ENCODE measurements around the gene CPED1.

Gene CPED1

DNA sequence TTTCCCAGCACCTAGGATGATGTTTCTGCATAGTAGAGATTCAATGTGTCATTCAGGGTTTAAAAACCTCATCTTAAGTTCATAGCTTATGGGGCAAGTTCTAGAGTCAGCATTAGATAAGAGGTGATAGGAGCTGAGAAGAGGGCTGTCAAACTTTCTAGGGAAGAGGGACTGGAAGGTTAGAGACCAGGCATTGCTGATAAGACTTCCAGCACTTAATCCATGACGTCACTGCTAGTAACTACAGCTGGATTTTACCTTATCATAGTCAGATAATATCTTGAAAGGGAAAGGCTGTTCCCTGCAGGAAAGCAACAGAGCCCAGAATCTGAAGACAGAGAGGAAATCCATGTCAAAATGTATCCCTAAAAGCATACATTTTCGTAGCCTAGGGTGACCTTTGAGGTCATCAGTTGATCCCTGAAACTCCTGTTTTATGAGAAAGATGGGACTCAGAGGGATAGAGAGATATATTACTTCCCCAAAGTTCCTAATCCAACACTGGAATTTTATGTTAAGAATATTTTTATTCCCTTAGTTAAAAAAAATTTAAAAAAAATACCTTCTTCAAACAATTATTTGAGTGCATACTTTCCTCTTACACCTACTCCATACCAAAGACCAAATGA, 3.3 kb upstream of the CPED1 start:
- Histone ChIP-seq H3K9ac (ENCODE audit: low read depth, low read length, poor library complexity) (no peak overlapping the region), H2BK5ac (ENCODE audit: low read length) (no peak overlapping the region), H2AK5ac (ENCODE audit: low read depth, low read length) (no peak overlapping the region), H2BK120ac (ENCODE audit: low read depth, low read length) (no peak overlapping the region), H3K27ac (replicated peaks; ENCODE audit: low read length) (no peak overlapping the region), H2BK15ac (ENCODE audit: low read length) (no peak overlapping the region), H4K8ac (ENCODE audit: low read depth, low read length) (no peak overlapping the region), H2BK12ac (ENCODE audit: low read length) (no peak overlapping the region), H3K4ac (ENCODE audit: low read length) (no peak overlapping the region), H3K4me3 (ENCODE audit: low read length in 2 of 2) (no peak overlapping the region), H3K4me2 (ENCODE audit: insufficient read depth, low read length, poor library complexity, severe bottlenecking) (no peak overlapping the region), H3K79me1 (ENCODE audit: low read depth, low read length) (no peaks in the 10 kb centered on the region), H4K91ac (ENCODE audit: low read depth, low read length, poor library complexity) (no peak overlapping the region), H3K18ac (ENCODE audit: low read length) (no peak overlapping the region), H3K27me3 (ENCODE audit: control insufficient read depth in 3 of 3, insufficient read depth in 3 of 3, low read depth in 1 of 3, low read length in 3 of 3) (peaks cover 0 to 19% (median 3%) of the 10 kb centered on the region in 3 experiments), H2AFZ (ENCODE audit: low read length) (no peak overlapping the region), H3K23ac (ENCODE audit: low read depth, low read length, poor library complexity) (no peak overlapping the region), H3K9me3 (replicated peaks in 1 of 2; ENCODE audit: control insufficient read depth in 2 of 2, insufficient read depth in 1 of 2, low read depth in 1 of 2, low read length in 2 of 2) (no peaks in the 10 kb centered on the region), H3K4me1 (ENCODE audit: control insufficient read depth in 2 of 2, insufficient read depth in 1 of 2, low read depth in 1 of 2, low read length in 2 of 2) (peaks cover 0 to 6% of the 10 kb centered on the region in 2 donors), H3K36me3 (replicated peaks in 1 of 2; ENCODE audit: control insufficient read depth in 2 of 2, insufficient read depth in 2 of 2, low read length in 2 of 2) (no peaks in the 10 kb centered on the region), H3K14ac (ENCODE audit: low read length) (no peak overlapping the region)
- DNase-seq (ENCODE audit: low spot score) = no peak
- WGBS, 2 donors (ENCODE audit: extremely low coverage in 2 of 2, insufficient read length in 2 of 2, insufficient replicate concordance in 1 of 2) = no CpG with 5 or more reads among the region's 2 CpGs

DNA sequence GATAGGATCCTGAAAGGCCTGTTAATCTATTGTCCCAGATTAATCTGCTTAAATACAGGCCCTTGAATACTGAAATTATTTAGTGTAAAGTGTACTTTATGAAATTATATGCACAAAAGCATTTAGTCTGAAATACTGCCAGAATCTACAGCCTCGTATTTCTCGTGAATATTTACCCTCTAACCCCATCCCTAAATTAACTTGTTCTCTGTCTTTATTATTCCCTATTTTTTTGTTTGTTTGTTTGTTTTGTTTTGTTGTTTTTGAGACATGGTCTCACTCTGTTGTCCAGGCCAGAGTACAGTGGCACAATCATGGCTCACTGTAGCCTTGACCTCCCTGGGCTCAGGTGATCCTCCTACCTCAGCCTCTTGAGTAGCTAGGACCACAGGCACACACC, 2.7 kb upstream of the CPED1 start:
- Histone ChIP-seq H4K8ac (ENCODE audit: low read depth, low read length) (no peak overlapping the region), H3K27ac (replicated peaks; ENCODE audit: low read length) (no peak overlapping the region), H3K14ac (ENCODE audit: low read length) (no peak overlapping the region), H4K91ac (ENCODE audit: low read depth, low read length, poor library complexity) (no peak overlapping the region), H3K4me1 (ENCODE audit: control insufficient read depth in 2 of 2, insufficient read depth in 1 of 2, low read depth in 1 of 2, low read length in 2 of 2) (peaks cover 0 to 6% of the 10 kb centered on the region in 2 donors), H3K9ac (ENCODE audit: low read depth, low read length, poor library complexity) (no peak overlapping the region), H2BK12ac (ENCODE audit: low read length) (no peak overlapping the region), H3K27me3 (ENCODE audit: control insufficient read depth in 3 of 3, insufficient read depth in 3 of 3, low read depth in 1 of 3, low read length in 3 of 3) (peaks cover 0 to 19% (median 3%) of the 10 kb centered on the region in 3 experiments), H3K9me3 (replicated peaks in 1 of 2; ENCODE audit: control insufficient read depth in 2 of 2, insufficient read depth in 1 of 2, low read depth in 1 of 2, low read length in 2 of 2) (no peaks in the 10 kb centered on the region), H3K79me1 (ENCODE audit: low read depth, low read length) (no peaks in the 10 kb centered on the region), H2AFZ (ENCODE audit: low read length) (no peak overlapping the region), H3K4ac (ENCODE audit: low read length) (no peak overlapping the region), H2AK5ac (ENCODE audit: low read depth, low read length) (no peak overlapping the region), H2BK15ac (ENCODE audit: low read length) (no peak overlapping the region), H2BK120ac (ENCODE audit: low read depth, low read length) (no peak overlapping the region), H2BK5ac (ENCODE audit: low read length) (no peak overlapping the region), H3K36me3 (replicated peaks in 1 of 2; ENCODE audit: control insufficient read depth in 2 of 2, insufficient read depth in 2 of 2, low read length in 2 of 2) (no peaks in the 10 kb centered on the region), H3K23ac (ENCODE audit: low read depth, low read length, poor library complexity) (no peak overlapping the region), H3K4me3 (ENCODE audit: low read length in 2 of 2) (no peak overlapping the region), H3K4me2 (ENCODE audit: insufficient read depth, low read length, poor library complexity, severe bottlenecking) (no peak overlapping the region), H3K18ac (ENCODE audit: low read length) (no peak overlapping the region)
- WGBS, 2 donors (ENCODE audit: extremely low coverage in 2 of 2, insufficient read length in 2 of 2, insufficient replicate concordance in 1 of 2) = no CpG with 5 or more reads among the region's 2 CpGs
- DNase-seq (ENCODE audit: low spot score) = no peak

DNA sequence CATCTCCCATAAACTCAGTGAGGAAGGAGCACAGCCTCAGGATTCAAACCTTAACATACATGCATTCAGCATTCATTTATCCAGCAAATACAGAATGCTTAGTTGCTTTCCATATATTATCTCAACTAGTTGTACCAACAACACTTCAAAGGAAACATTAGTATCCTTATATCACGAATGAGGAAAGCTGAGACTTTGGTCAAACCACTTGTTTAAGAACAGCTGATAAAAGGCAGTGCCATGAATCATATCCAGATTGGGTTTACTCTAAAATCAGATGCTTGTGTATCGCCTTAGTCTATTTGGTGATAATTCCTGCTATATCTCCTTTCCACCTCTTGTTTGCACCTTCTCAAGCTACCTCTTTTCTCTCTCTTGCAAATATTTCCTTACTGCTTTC, 1.9 kb upstream of the CPED1 start:
- Histone ChIP-seq H2BK5ac (ENCODE audit: low read length) (no peak overlapping the region), H2BK15ac (ENCODE audit: low read length) (no peak overlapping the region), H2AK5ac (ENCODE audit: low read depth, low read length) (no peak overlapping the region), H3K18ac (ENCODE audit: low read length) (no peak overlapping the region), H3K79me1 (ENCODE audit: low read depth, low read length) (no peaks in the 10 kb centered on the region), H4K91ac (ENCODE audit: low read depth, low read length, poor library complexity) (no peak overlapping the region), H3K4me3 (ENCODE audit: low read length in 2 of 2) (no peak overlapping the region), H3K36me3 (replicated peaks in 1 of 2; ENCODE audit: control insufficient read depth in 2 of 2, insufficient read depth in 2 of 2, low read length in 2 of 2) (no peaks in the 10 kb centered on the region), H3K14ac (ENCODE audit: low read length) (no peak overlapping the region), H3K4ac (ENCODE audit: low read length) (no peak overlapping the region), H2AFZ (ENCODE audit: low read length) (no peak overlapping the region), H3K27ac (replicated peaks; ENCODE audit: low read length) (no peak overlapping the region), H2BK12ac (ENCODE audit: low read length) (no peak overlapping the region), H3K9ac (ENCODE audit: low read depth, low read length, poor library complexity) (no peak overlapping the region), H3K4me2 (ENCODE audit: insufficient read depth, low read length, poor library complexity, severe bottlenecking) (no peak overlapping the region), H3K23ac (ENCODE audit: low read depth, low read length, poor library complexity) (no peak overlapping the region), H3K27me3 (ENCODE audit: control insufficient read depth in 3 of 3, insufficient read depth in 3 of 3, low read depth in 1 of 3, low read length in 3 of 3) (peaks cover 0 to 19% (median 3%) of the 10 kb centered on the region in 3 experiments), H3K9me3 (replicated peaks in 1 of 2; ENCODE audit: control insufficient read depth in 2 of 2, insufficient read depth in 1 of 2, low read depth in 1 of 2, low read length in 2 of 2) (no peaks in the 10 kb centered on the region), H3K4me1 (ENCODE audit: control insufficient read depth in 2 of 2, insufficient read depth in 1 of 2, low read depth in 1 of 2, low read length in 2 of 2) (peaks cover 0 to 6% of the 10 kb centered on the region in 2 donors), H4K8ac (ENCODE audit: low read depth, low read length) (no peak overlapping the region), H2BK120ac (ENCODE audit: low read depth, low read length) (no peak overlapping the region)
- DNase-seq (ENCODE audit: low spot score) = no peak
- WGBS, 2 donors (ENCODE audit: extremely low coverage in 2 of 2, insufficient read length in 2 of 2, insufficient replicate concordance in 1 of 2) = no CpG with 5 or more reads among the region's 2 CpGs

DNA sequence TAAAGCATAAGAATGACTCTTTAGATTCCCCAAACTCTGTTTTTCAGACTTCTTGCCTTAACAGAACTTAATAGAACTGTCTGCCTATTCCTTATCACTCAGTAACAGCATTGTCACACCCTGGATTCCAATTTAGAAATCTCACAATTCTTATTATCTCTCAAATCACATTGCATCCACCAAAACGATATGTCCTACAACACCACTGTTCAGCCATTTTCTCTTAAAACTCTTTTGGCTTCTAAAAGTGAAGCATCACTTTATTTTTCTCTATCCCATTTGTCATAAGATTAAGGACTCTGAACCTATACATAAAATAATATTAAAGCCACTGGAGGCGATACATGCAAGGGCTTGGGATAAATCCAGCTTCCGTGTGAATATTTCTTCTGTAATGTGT, 1.2 kb upstream of the CPED1 start:
- no peaks in the 10 kb centered on the region for H3K36me3 ChIP-seq (replicated peaks in 1 of 2; ENCODE audit: control insufficient read depth in 2 of 2, insufficient read depth in 2 of 2, low read length in 2 of 2)
- H4K8ac ChIP-seq (ENCODE audit: low read depth, low read length) = no peak overlapping the region
- H2BK120ac ChIP-seq (ENCODE audit: low read depth, low read length) = no peak overlapping the region
- H2BK15ac ChIP-seq (ENCODE audit: low read length) = no peak overlapping the region
- H3K79me1 ChIP-seq (ENCODE audit: low read depth, low read length) = no peaks in the 10 kb centered on the region
- DNase-seq (ENCODE audit: low spot score) = no peak
- no peak overlapping the region for H2BK5ac ChIP-seq (ENCODE audit: low read length)
- no peak overlapping the region for H4K91ac ChIP-seq (ENCODE audit: low read depth, low read length, poor library complexity)
- WGBS, 2 donors (ENCODE audit: extremely low coverage in 2 of 2, insufficient read length in 2 of 2, insufficient replicate concordance in 1 of 2) = no CpG with 5 or more reads among the region's 3 CpGs
- H3K4ac ChIP-seq (ENCODE audit: low read length) = no peak overlapping the region
- H3K4me3 ChIP-seq (ENCODE audit: low read length in 2 of 2) = no peak overlapping the region
- H3K14ac ChIP-seq (ENCODE audit: low read length) = no peak overlapping the region
- no peak overlapping the region for H2AFZ ChIP-seq (ENCODE audit: low read length)
- H2AK5ac ChIP-seq (ENCODE audit: low read depth, low read length) = no peak overlapping the region
- no peak overlapping the region for H3K23ac ChIP-seq (ENCODE audit: low read depth, low read length, poor library complexity)
- no peak overlapping the region for H3K18ac ChIP-seq (ENCODE audit: low read length)
- peaks cover 0 to 6% of the 10 kb centered on the region in 2 donors for H3K4me1 ChIP-seq (ENCODE audit: control insufficient read depth in 2 of 2, insufficient read depth in 1 of 2, low read depth in 1 of 2, low read length in 2 of 2)
- H2BK12ac ChIP-seq (ENCODE audit: low read length) = no peak overlapping the region
- H3K27me3 ChIP-seq (ENCODE audit: control insufficient read depth in 3 of 3, insufficient read depth in 3 of 3, low read depth in 1 of 3, low read length in 3 of 3) = peaks cover 0 to 19% (median 3%) of the 10 kb centered on the region in 3 experiments
- H3K9me3 ChIP-seq (replicated peaks in 1 of 2; ENCODE audit: control insufficient read depth in 2 of 2, insufficient read depth in 1 of 2, low read depth in 1 of 2, low read length in 2 of 2) = no peaks in the 10 kb centered on the region
- H3K27ac ChIP-seq (replicated peaks; ENCODE audit: low read length) = no peak overlapping the region
- H3K4me2 ChIP-seq (ENCODE audit: insufficient read depth, low read length, poor library complexity, severe bottlenecking) = no peak overlapping the region
- no peak overlapping the region for H3K9ac ChIP-seq (ENCODE audit: low read depth, low read length, poor library complexity)
